Bronchial epithelial cell (primary cell): ENCODE data around the gene ASRGL1. TPM values are rescaled to one million over a fixed set of nuclear protein-coding genes. Genes with fewer than 3 reads are reported as not detected.

Source experiments
- DNase-seq: peaks from one replicate; pipeline ENCODE4 v3.0.0-alpha.2; 2010; ENCODE audit warnings: low read depth
- FAIRE-seq: peaks from 2 replicates; lab custom pipeline; 2011; peaks lifted over from hg19 to GRCh38; lab: Jason Lieb, UNC
- H3K27me3 ChIP-seq: 2 replicates; pipeline ENCODE4 v1.5.1; 2011; ENCODE audit warnings: low read length; ENCODE audit not compliant: control insufficient read depth, insufficient read depth
- H3K36me3 ChIP-seq: 2 replicates; pipeline ENCODE4 v1.5.1; 2011; ENCODE audit warnings: low read length; ENCODE audit not compliant: control insufficient read depth, insufficient read depth
- H3K4me3 ChIP-seq: 2 replicates; pipeline ENCODE4 v1.5.1; 2011; ENCODE audit warnings: mild to moderate bottlenecking, low read depth, low read length, control low read depth
- CTCF ChIP-seq: IDR thresholded peaks from 2 replicates; pipeline ENCODE4 v1.5.1; 2011; ENCODE audit warnings: mild to moderate bottlenecking, moderate library complexity, low read length, control low read depth, inconsistent platforms; ENCODE audit not compliant: insufficient read depth, severe bottlenecking
- total RNA-seq: library from RNA; depleted of rRNA; stranded (reverse); fragments of >200 nt; gene quantifications from 2 replicates; pipeline ENCODE4 v1.2.1, GENCODE V29; 2014

Gene ASRGL1
- total RNA-seq, 1 donor from 2014 or later: 0.53 TPM

GRCh38 chr11:62433141-62433903 lies 96.1 kb downstream of the ASRGL1 start:
- Histone ChIP-seq H3K4me3 (no peak overlapping the region), H3K36me3 (no peaks in the 10 kb centered on the region), H3K27me3 (no peaks in the 10 kb centered on the region)
- TF ChIP-seq CTCF: no peak
- DNase-seq (no peak), FAIRE-seq (no peak)

GRCh38 chr11:62433904-62434276 lies 96.6 kb downstream of the ASRGL1 start:
- Histone ChIP-seq H3K4me3 (no peak overlapping the region), H3K27me3 (no peaks in the 10 kb centered on the region), H3K36me3 (no peaks in the 10 kb centered on the region)
- FAIRE-seq (no peak), DNase-seq (no peak)
- no peak for TF ChIP-seq CTCF

- Histone ChIP-seq H3K4me3 (no peak overlapping the region), H3K27me3 (no peaks in the 10 kb centered on the region), H3K36me3 (no peaks in the 10 kb centered on the region)
- TF ChIP-seq CTCF: no peak
- DNase-seq: no peak
- FAIRE-seq: no peak
Measured at GRCh38 chr11:62435846-62436660, 98.8 kb downstream of the ASRGL1 start.

- DNase-seq (no peak), FAIRE-seq (no peak)
- no peak for TF ChIP-seq CTCF
- no peaks in the 10 kb centered on the region for H3K27me3 ChIP-seq
- no peaks in the 10 kb centered on the region for H3K36me3 ChIP-seq
- H3K4me3 ChIP-seq: no peak overlapping the region
Measured at GRCh38 chr11:62437616-62438015, 100.4 kb downstream of the ASRGL1 start.

- FAIRE-seq (no peak), DNase-seq (no peak)
- no peaks in the 10 kb centered on the region for H3K36me3 ChIP-seq
- no peak overlapping the region for H3K4me3 ChIP-seq
- TF ChIP-seq CTCF: no peak
- H3K27me3 ChIP-seq: no peaks in the 10 kb centered on the region
Measured at GRCh38 chr11:62438641-62439040, 101.4 kb downstream of the ASRGL1 start.
